GM12873 (cell line): ENCODE data around the gene WTIP.

Experiments used
- CTCF ChIP-seq: IDR thresholded peaks from 2 replicates; pipeline ENCODE4 v1.5.1; 2012; ENCODE audit warnings: low read depth, mild to moderate bottlenecking, moderate library complexity, low read length, control low read depth; ENCODE audit not compliant: insufficient read depth; ENCODE audit errors: missing control alignments

Gene WTIP

GRCh38 chr19:34457446-34457845 is 24.1 kb upstream of the WTIP start:
- TF ChIP-seq CTCF = no peak

- no peak for TF ChIP-seq CTCF
These were observed 22.9 kb upstream of the WTIP start for GRCh38 chr19:34458677-34459076.

GRCh38 chr19:34459614-34460013 is 21.9 kb upstream of the WTIP start:
- no peak for TF ChIP-seq CTCF

GRCh38 chr19:34461375-34462100 is 20.0 kb upstream of the WTIP start:
- TF ChIP-seq CTCF = no peak

GRCh38 chr19:34468409-34468808 is 13.1 kb upstream of the WTIP start:
- TF ChIP-seq CTCF = no peak

- no peak for TF ChIP-seq CTCF
These were observed 9.5 kb upstream of the WTIP start for GRCh38 chr19:34471906-34472700.

GRCh38 chr19:34474233-34474989 is 7.1 kb upstream of the WTIP start:
- TF ChIP-seq CTCF = no peak
